ENCODE results near the gene NAV2. TPM values are rescaled to one million over a fixed set of nuclear protein-coding genes. Genes with fewer than 3 reads are reported as not detected.

NAV2 gene
- total RNA-seq, 1 experiment from 2014 or later, result 2.1 TPM

- ChIA-PET POLR2A (no interaction called here), RAD21 (ENCODE audit: low non-redundant PET in 1 of 2, low total read pairs in 2 of 2, uncharacterized antibody in 2 of 2, unreplicated experiment in 2 of 2) (no interaction called here), CTCF (no interaction called here)
- Histone ChIP-seq H3K4me1 (ENCODE audit: control insufficient read depth in 1 of 2, insufficient read depth in 2 of 2, low read length in 2 of 2) (no peaks in the 10 kb centered on the region), H3K9me2 (ENCODE audit: insufficient read depth) (no peaks in the 10 kb centered on the region), H3K27ac (ENCODE audit: low read depth, low read length) (no peak overlapping the region), H3K27me3 (ENCODE audit: insufficient read depth, low read length) (no peaks in the 10 kb centered on the region), H3K9me3 (ENCODE audit: control insufficient read depth in 1 of 2, insufficient read depth in 1 of 2, low read depth in 1 of 2, low read length in 2 of 2) (no peaks in the 10 kb centered on the region), H3K4me2 (ENCODE audit: low read length) (no peak overlapping the region), H2AFZ (ENCODE audit: low read depth, low read length, poor library complexity, severe bottlenecking) (no peak overlapping the region), H3K36me3 (ENCODE audit: control insufficient read depth in 1 of 2, insufficient read depth in 2 of 2, low read length in 2 of 2) (no peaks in the 10 kb centered on the region), H4K20me1 (ENCODE audit: insufficient read depth) (no peaks in the 10 kb centered on the region), H3K79me2 (ENCODE audit: insufficient read depth, low read length) (no peaks in the 10 kb centered on the region), H3K9ac (ENCODE audit: low read length) (no peak overlapping the region), H3K4me3 (replicated peaks in 1 of 2; ENCODE audit: low read depth in 1 of 2, low read length in 2 of 2) (no peak overlapping the region)
- DNase-seq (ENCODE audit: low read depth, low spot score), result no peak
- TF ChIP-seq RAD21 (IDR thresholded peaks at IDR 0.05; ENCODE audit: low read depth) (no peak), EZH2 (IDR thresholded peaks at IDR 0.05) (no peak), ZBTB33 (IDR thresholded peaks at IDR 0.05; ENCODE audit: extremely low read depth, insufficient replicate concordance, low read length) (no peak), TCF7L2 (IDR thresholded peaks at IDR 0.05; ENCODE audit: borderline replicate concordance, extremely low read depth, insufficient read depth, insufficient read length) (no peak), EGR1 (IDR thresholded peaks at IDR 0.05; ENCODE audit: low read depth) (no peak), CTCF (IDR thresholded peaks at IDR 0.05 in 2 of 3, conservative IDR thresholded peaks at IDR 0.05 in 1 of 3; ENCODE audit: borderline replicate concordance in 1 of 3, insufficient read depth in 1 of 3, low read depth in 2 of 3, low read length in 2 of 3) (no peak), REST (IDR thresholded peaks at IDR 0.05; ENCODE audit: low read depth) (no peak), CBX3 (IDR thresholded peaks at IDR 0.05; ENCODE audit: low read depth) (no peak), EZH2phosphoT487 (IDR thresholded peaks at IDR 0.05; ENCODE audit: borderline replicate concordance) (no peak), ZNF274 (IDR thresholded peaks at IDR 0.05; ENCODE audit: low read depth, low read length) (no peak), ATF3 (IDR thresholded peaks at IDR 0.05) (no peak), SRF (IDR thresholded peaks at IDR 0.05; ENCODE audit: low read depth) (no peak), ELF1 (IDR thresholded peaks at IDR 0.05; ENCODE audit: borderline replicate concordance, low read depth) (no peak), YY1 (IDR thresholded peaks at IDR 0.05; ENCODE audit: extremely low read depth, insufficient replicate concordance, low read depth, low read length) (no peak), POLR2A (IDR thresholded peaks at IDR 0.05; ENCODE audit: borderline replicate concordance, extremely low read depth, insufficient read depth, insufficient read length) (no peak)
- ATAC-seq, result no peak
- intact Hi-C loops (cut with micrococcal nuclease), result no loop called here
- no TSS peak for BruUV-seq (replicated peaks)
These were observed 352.8 kb downstream of the NAV2 start for GRCh38 chr11:20065406-20065805.

Data from HCT116 (cell line).